AG04450 (cell line): ENCODE measurements around the gene THEM4. TPM values are rescaled to one million over a fixed set of nuclear protein-coding genes. Genes with fewer than 3 reads are reported as not detected.

Experiments used
- CTCF ChIA-PET: fragments of 300-600, 350-600 bp; formaldehyde crosslinking; extraction: SDS; loops from one replicate; lab custom pipeline; 2022; ENCODE audit warnings: antibody characterized with exemption, inconsistent platforms; lab: Charles Lee
- POLR2A ChIA-PET: fragments of 350-600 bp; formaldehyde crosslinking; extraction: SDS; loops from one replicate; lab custom pipeline; 2021; ENCODE audit warnings: antibody characterized with exemption, inconsistent platforms; lab: Yijun Ruan, JAX
- DNase-seq: peaks from one replicate; pipeline ENCODE4 v3.0.0-alpha.2; 2011; ENCODE audit warnings: low read depth, low spot score
- H3K27ac ChIP-seq: one replicate; pipeline ENCODE4 v1.5.1; 2012; ENCODE audit warnings: low read depth, low read length, control low read depth
- H3K27me3 ChIP-seq: one replicate; pipeline ENCODE4 v1.6.0; 2012; ENCODE audit warnings: low read length; ENCODE audit not compliant: control insufficient read depth, insufficient read depth
- H3K4me3 ChIP-seq: 2 replicates; pipeline ENCODE4 v1.5.1; 2011; ENCODE audit warnings: mild to moderate bottlenecking, low read depth, low read length, control low read depth
- H3K9me3 ChIP-seq: 2 replicates; pipeline ENCODE4 v1.5.1; 2012; ENCODE audit warnings: low read length; ENCODE audit not compliant: control insufficient read depth, insufficient read depth
- polyA plus RNA-seq: library from polyadenylated mRNA; depleted of rRNA; stranded (reverse); fragments of >200 nt; gene quantifications from 2 replicates; pipeline ENCODE4 v1.2.3, GENCODE V29; 2011
- TF ChIP-seq, protein P1 (sequence below): IDR thresholded peaks from 2 replicates; pipeline ENCODE4 v1.5.1; 2011; ENCODE audit warnings: low read depth, low read length, control low read depth, inconsistent platforms

Gene THEM4
- polyA plus RNA-seq, 1 experiment, result 24.8 TPM

DNA sequence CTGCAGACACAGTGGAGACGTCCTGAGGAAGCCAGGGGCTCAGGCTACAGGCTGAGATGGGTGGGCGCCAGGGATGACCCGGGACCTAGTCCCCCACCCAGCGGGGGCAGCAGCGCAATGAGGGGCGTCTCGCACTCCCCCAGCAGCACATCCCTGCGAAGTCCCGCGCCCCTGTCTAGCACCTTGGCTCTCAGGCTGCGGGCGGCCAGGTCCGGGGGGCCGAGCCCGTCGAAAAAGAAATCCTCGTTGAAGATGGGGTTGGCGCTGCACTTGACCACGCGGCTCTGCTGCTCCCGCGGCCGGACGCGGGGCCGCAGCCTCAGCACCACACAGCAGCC, 71.5 kb downstream of the THEM4 start:
- TF ChIP-seq, protein P1, sequence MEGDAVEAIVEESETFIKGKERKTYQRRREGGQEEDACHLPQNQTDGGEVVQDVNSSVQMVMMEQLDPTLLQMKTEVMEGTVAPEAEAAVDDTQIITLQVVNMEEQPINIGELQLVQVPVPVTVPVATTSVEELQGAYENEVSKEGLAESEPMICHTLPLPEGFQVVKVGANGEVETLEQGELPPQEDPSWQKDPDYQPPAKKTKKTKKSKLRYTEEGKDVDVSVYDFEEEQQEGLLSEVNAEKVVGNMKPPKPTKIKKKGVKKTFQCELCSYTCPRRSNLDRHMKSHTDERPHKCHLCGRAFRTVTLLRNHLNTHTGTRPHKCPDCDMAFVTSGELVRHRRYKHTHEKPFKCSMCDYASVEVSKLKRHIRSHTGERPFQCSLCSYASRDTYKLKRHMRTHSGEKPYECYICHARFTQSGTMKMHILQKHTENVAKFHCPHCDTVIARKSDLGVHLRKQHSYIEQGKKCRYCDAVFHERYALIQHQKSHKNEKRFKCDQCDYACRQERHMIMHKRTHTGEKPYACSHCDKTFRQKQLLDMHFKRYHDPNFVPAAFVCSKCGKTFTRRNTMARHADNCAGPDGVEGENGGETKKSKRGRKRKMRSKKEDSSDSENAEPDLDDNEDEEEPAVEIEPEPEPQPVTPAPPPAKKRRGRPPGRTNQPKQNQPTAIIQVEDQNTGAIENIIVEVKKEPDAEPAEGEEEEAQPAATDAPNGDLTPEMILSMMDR, result no peak
- H3K27ac ChIP-seq, result no peak overlapping the region
- ChIA-PET POLR2A (no interaction called here), CTCF (no interaction called here)
- no peak overlapping the region for H3K4me3 ChIP-seq
- H3K9me3 ChIP-seq, result peaks cover 7% of the 10 kb centered on the region; the same call in 1 of the 2 replicates
- peaks cover 55% of the 10 kb centered on the region for H3K27me3 ChIP-seq
- no peak for DNase-seq

DNA sequence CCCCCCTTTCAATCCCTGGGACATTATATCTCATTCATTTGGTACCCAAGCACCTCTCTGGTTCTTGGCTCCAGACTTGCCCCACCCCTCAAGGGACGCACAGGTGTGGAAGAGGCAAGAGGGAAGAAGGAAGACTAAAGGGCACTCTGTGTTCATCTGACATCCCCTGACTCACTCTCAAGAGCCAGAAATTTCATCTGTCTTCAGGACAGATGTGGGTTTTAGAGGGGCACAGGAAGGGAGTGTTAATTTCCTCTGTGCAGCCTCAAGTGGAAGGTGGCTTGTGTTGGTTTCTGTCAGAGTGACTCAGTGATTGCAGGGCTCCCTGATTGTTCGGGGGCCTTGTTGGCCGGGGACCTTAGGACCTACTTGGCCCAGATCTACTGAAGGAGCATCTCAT, 72.1 kb downstream of the THEM4 start:
- DNase-seq, result no peak
- POLR2A ChIA-PET, result no interaction called here
- Histone ChIP-seq H3K27me3 (peaks cover 60% of the 10 kb centered on the region), H3K4me3 (no peak overlapping the region), H3K27ac (no peak overlapping the region), H3K9me3 (peaks cover 7% of the 10 kb centered on the region; the same call in 1 of the 2 replicates)
- CTCF ChIA-PET, result no interaction called here
- TF ChIP-seq, protein P1, result no peak

DNA sequence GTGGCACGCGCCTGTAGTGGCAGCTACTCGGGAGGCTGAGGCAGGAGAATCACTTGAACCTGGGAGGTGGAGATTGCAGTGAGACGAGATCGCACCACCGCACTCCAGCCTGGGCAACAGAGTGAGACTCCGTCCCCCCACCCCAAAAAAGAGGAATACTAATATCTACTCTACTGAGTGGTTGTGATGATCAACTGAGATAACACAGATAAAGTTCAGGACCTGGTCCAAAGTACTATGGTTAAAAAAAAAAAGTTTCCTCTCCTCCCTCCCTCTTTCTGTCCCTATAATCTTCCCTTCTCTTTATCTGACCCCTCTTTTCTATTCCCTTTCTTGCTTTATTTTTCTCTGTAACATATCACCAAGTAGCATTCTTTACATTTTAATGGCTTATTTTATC, 73.7 kb downstream of the THEM4 start:
- peaks cover 65% of the 10 kb centered on the region for H3K27me3 ChIP-seq
- CTCF ChIA-PET, result interaction anchor here (0.6 to 1.1 kb wide), 4 partner anchors 10 to 300 kb away, joined by 3 read pairs; no protein-coding TSS in a partner anchor

DNA sequence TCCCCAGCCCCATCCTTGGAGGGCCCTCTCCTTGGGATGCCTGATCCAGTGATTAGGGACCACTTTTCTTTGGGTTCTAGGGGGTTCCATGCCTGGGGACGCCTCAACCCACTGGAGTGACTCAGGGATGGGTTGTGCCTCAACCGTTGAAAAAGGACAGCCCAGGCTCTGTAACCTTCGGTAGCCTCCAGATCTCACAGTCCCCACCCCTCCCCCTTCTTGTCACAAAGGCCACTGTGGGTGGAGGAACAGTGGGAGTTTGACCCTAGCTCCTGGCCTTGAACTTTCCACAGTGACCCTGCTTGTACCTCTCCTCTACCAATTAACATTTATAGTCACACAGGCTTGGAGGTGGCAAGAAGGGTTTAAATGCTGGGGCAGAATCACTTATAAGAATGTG, 75.1 kb downstream of the THEM4 start:
- ChIA-PET CTCF (interaction anchor here (1.5 kb wide), 1 partner anchor 12 kb away, joined by 5 read pairs; no protein-coding TSS in a partner anchor), POLR2A (no interaction called here)
- DNase-seq, result no peak
- Histone ChIP-seq H3K9me3 (peaks cover 4% of the 10 kb centered on the region; the same call in 1 of the 2 replicates), H3K27me3 (peaks cover 56% of the 10 kb centered on the region), H3K4me3 (no peak overlapping the region), H3K27ac (no peak overlapping the region)
- TF ChIP-seq, protein P1, result no peak

More for the DNA sequence above, 73.7 kb downstream of the THEM4 start:
- TF ChIP-seq, protein P1, result no peak
- POLR2A ChIA-PET, result no interaction called here
- no peak overlapping the region for H3K27ac ChIP-seq
- H3K4me3 ChIP-seq, result no peak overlapping the region
- H3K9me3 ChIP-seq, result peaks cover 7% of the 10 kb centered on the region; the same call in 1 of the 2 replicates
- no peak for DNase-seq

DNA sequence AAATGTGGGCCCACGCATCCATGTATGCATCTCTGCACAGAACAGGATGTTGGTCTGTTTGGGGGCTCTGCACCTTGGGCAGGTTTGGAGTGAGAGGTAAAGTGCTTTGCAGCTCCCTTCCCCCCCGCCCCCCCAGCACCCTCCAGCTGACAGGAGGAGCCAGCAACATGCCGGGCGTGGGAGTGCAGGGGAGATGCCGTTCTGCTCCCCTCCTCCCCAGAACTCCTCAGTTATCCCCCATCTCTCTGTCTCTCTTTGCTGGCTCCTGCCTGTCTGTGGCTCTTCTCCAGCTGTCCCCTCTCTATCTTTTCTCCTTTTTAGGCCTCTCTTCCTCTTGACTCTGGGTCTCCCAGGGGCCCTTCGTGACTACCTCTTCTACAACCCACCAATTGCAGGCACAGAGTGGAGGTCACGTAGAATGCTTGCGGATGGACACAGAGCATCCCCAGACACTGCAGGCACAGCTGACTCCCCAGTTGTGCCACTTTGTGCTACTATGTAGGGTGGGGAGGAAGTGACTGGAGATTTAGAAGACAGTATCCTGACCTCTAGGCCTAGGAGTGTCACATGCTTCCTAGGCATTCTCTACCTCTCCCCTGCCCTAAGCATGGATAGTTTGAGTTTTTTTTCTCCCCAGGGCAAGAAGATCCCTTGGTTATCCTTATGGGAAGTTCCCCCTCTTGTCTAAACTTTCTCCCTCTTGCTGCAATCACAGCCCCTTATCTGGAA, 76.0 kb downstream of the THEM4 start:
- Histone ChIP-seq H3K4me3 (no peak overlapping the region), H3K9me3 (no peaks in the 10 kb centered on the region; the same call in 1 of the 2 replicates), H3K27ac (no peak overlapping the region), H3K27me3 (peaks cover 53% of the 10 kb centered on the region)
- ChIA-PET POLR2A (no interaction called here), CTCF (interaction anchor here (1.5 kb wide), 1 partner anchor 13 kb away, joined by 5 read pairs; no protein-coding TSS in a partner anchor)
- TF ChIP-seq, protein P1, result no peak
- DNase-seq, result no peak
